HG03342 (cell line): ENCODE measurements around the gene KIRREL2.

Experiments
- ATAC-seq: cut with Tn5 transposase; IDR thresholded peaks from one replicate; pipeline ENCODE4 v1.9.1; 2021; ENCODE audit warnings: mild to moderate bottlenecking, moderate library complexity; ENCODE audit not compliant: unreplicated experiment

KIRREL2 gene

GRCh38 chr19:35844482-35845214, 12.1 kb upstream of the KIRREL2 start:
- ATAC-seq = no peak

- ATAC-seq = no peak
Observed at GRCh38 chr19:35845215-35846037, 11.3 kb upstream of the KIRREL2 start.

GRCh38 chr19:35846038-35846668, 10.6 kb upstream of the KIRREL2 start:
- no peak for ATAC-seq

GRCh38 chr19:35847911-35848310, 8.8 kb upstream of the KIRREL2 start:
- no peak for ATAC-seq

GRCh38 chr19:35848486-35848885, 8.2 kb upstream of the KIRREL2 start:
- ATAC-seq = no peak

- no peak for ATAC-seq
Observed at GRCh38 chr19:35848919-35849505, 7.7 kb upstream of the KIRREL2 start.

GRCh38 chr19:35851213-35852028, 5.3 kb upstream of the KIRREL2 start:
- no peak for ATAC-seq

GRCh38 chr19:35852029-35852780, 4.5 kb upstream of the KIRREL2 start, which contains the start of gene NPHS1:
NPHS1 (minus strand) TSS chr19:35852504; CDS start chr19:35851837, 667 bp downstream.
- no peak for ATAC-seq

- ATAC-seq = no peak
Observed at GRCh38 chr19:35853038-35853756, 3.5 kb upstream of the KIRREL2 start.

GRCh38 chr19:35858311-35858710, 1.6 kb downstream of the KIRREL2 start:
- no peak for ATAC-seq

- ATAC-seq = no peak
Observed at GRCh38 chr19:35859414-35859813, 2.7 kb downstream of the KIRREL2 start.

- no peak for ATAC-seq
Observed at GRCh38 chr19:35860436-35860817, 3.7 kb downstream of the KIRREL2 start.

- no peak for ATAC-seq
Observed at GRCh38 chr19:35860818-35861639, 4.3 kb downstream of the KIRREL2 start.

- ATAC-seq = no peak
Observed at GRCh38 chr19:35861640-35862160, 5.0 kb downstream of the KIRREL2 start.

- no peak for ATAC-seq
Observed at GRCh38 chr19:35862528-35862927, 5.8 kb downstream of the KIRREL2 start.

- ATAC-seq = no peak
Observed at GRCh38 chr19:35863018-35863417, 6.3 kb downstream of the KIRREL2 start.

- no peak for ATAC-seq
Observed at GRCh38 chr19:35868172-35868822, 11.6 kb downstream of the KIRREL2 start, which contains the start of gene APLP1. APLP1 (plus strand) TSS chr19:35868574; CDS start chr19:35868637, 63 bp downstream.
